Measurements from ENCODE around the gene SLITRK5. TPM values are rescaled to one million over a fixed set of nuclear protein-coding genes. Genes with fewer than 3 reads are reported as not detected.

The SLITRK5 gene, protein sequence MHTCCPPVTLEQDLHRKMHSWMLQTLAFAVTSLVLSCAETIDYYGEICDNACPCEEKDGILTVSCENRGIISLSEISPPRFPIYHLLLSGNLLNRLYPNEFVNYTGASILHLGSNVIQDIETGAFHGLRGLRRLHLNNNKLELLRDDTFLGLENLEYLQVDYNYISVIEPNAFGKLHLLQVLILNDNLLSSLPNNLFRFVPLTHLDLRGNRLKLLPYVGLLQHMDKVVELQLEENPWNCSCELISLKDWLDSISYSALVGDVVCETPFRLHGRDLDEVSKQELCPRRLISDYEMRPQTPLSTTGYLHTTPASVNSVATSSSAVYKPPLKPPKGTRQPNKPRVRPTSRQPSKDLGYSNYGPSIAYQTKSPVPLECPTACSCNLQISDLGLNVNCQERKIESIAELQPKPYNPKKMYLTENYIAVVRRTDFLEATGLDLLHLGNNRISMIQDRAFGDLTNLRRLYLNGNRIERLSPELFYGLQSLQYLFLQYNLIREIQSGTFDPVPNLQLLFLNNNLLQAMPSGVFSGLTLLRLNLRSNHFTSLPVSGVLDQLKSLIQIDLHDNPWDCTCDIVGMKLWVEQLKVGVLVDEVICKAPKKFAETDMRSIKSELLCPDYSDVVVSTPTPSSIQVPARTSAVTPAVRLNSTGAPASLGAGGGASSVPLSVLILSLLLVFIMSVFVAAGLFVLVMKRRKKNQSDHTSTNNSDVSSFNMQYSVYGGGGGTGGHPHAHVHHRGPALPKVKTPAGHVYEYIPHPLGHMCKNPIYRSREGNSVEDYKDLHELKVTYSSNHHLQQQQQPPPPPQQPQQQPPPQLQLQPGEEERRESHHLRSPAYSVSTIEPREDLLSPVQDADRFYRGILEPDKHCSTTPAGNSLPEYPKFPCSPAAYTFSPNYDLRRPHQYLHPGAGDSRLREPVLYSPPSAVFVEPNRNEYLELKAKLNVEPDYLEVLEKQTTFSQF
- 10.1 TPM for total RNA-seq

DNA sequence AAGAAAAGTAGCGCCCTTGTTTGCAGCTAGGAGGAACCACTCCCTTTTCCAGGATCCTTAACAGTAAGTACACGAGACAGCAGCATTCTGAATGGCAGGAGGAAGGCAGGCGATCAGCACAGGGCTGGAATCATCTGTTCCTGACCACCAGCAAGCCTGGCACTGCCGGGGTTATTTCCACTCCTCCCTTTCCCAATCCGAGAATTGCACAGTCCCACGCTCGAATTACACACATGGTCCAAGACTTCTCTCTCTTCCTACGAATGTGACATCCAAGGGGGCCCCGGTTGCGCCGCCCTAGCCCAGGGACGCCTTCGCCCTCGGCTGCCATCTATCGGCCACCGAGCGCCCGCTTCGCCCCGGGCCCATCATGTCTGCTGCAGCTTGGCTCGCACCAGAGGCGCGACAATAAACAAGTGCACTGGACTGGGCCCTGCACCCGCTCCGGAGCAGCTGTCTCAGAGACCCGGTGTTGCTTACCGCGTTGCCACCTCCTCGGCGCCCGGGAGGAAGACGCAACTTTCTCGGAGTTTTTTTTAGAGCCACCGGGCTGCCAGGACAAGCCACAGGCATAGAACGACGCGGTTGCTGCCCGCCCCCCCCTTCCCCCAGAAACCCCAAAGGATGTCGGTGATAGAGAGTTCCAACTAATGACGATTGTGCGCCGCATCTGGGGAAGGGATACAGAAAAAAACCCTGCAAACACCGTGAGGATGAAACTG, at the start of gene SLITRK5:
Gene SLITRK5 (plus strand): TSS at position 341 of the 722 bp plus-strand sequence. CDS start 4,018 bp downstream, outside the sequence.
- intact Hi-C loops (cut with DNase I) = no loop called here
- ATAC-seq = peak; percentile 92
- peak; percentile 89 for DNase-seq (ENCODE audit: low spot score)

DNA sequence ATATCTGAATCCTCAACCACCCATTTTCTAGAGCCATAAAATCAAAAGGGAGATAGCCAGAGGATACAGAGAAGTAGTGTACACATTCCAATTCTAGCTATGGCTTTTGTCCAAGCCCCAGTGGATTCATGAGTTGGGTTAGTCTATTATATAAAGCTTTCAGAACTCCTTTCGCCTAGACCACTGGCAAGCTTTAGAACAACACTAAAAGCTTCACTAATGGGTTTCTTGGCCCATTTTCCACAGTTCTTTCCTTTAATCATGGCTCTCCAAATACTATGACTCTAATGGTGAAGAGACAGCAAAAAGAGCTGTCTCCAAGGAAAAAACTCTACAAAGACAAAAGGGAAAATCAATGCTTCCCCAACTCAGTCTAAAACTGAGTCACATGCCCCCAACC, 48.2 kb upstream of the SLITRK5 start:
- no peak for ATAC-seq
- no peak for DNase-seq (ENCODE audit: low spot score)
- intact Hi-C loops (cut with DNase I) = no loop called here

DNA sequence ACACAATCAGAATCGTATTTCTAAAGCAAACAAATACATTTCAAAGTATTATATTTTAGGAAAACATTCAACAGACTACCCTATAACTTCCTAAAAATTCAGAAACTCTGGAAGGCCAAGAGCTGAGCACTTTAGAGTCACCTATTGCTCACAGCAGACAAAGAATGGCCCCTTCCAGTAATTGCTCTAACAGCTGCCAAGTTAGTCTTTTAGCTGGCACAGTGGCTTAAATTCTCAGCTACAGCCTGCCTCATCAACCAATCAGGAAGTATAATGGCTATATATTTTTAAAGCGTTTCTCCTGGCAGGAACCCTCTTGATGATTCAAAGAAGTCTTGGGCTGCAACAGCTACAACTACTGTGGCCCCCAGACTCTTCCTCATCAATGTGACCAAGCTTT, 14.9 kb upstream of the SLITRK5 start:
- DNase-seq (ENCODE audit: low spot score) = no peak
- intact Hi-C loops (cut with DNase I) = no loop called here
- ATAC-seq = no peak

DNA sequence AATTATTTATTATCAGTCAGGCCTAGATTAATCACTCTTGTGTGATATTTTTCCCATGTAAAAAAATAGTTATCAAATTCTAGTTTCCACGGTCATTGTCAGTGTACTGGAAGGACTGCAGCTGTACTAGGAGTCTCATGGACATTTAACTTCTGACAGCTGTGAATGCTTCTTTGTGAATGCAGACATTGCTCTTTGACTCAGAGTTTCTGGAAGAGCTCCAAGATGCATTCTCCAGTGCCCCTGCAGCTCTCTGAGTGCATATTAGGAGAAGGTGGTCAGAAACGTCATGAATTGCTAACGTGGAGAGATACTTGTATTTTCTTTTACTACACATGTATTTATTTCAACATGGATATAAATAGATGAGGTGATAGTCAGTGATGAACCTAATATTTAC, 9.7 kb upstream of the SLITRK5 start:
- no peak for DNase-seq (ENCODE audit: low spot score)
- no peak for ATAC-seq
- intact Hi-C loops (cut with DNase I) = no loop called here

DNA sequence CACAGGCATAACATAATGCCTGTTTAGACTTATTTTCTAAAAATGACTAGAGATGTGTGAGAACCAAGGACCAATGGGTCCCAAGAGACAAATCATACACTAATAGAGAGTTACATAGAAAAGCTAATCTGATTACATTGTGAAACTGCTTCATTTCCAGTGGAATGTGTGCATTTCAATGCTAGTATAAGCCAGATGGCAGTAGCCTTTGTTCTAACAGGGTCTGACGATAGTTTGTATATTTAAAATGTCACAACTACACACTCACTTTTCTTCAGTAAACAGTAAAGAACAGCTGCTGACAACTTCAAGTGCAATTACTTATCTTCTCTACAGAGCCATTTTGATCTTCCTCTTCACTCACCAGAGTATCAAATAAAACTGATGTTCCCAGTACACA, 4.3 kb upstream of the SLITRK5 start:
- no peak for DNase-seq (ENCODE audit: low spot score)
- ATAC-seq = no peak
- intact Hi-C loops (cut with DNase I) = no loop called here

DNA sequence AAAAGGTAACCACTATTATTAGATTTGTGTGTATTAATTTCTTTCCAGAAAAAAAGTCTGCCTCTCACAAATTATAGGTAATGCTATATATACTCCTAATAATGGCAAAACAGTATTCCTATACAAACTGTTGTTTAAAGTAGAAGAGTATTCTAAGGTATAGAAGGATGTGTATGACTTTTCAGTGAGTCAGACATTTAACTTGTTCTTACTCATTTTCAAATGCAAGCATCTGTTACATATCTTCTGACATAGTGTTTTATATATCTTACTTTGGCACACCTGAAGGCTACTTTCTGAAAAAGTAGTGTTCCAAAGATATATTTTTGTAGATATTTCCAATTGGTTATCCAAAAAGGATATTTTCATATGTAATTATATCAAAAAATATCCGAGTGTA, 3.5 kb upstream of the SLITRK5 start:
- intact Hi-C loops (cut with DNase I) = no loop called here
- ATAC-seq (no peak), DNase-seq (ENCODE audit: low spot score) (no peak)

DNA sequence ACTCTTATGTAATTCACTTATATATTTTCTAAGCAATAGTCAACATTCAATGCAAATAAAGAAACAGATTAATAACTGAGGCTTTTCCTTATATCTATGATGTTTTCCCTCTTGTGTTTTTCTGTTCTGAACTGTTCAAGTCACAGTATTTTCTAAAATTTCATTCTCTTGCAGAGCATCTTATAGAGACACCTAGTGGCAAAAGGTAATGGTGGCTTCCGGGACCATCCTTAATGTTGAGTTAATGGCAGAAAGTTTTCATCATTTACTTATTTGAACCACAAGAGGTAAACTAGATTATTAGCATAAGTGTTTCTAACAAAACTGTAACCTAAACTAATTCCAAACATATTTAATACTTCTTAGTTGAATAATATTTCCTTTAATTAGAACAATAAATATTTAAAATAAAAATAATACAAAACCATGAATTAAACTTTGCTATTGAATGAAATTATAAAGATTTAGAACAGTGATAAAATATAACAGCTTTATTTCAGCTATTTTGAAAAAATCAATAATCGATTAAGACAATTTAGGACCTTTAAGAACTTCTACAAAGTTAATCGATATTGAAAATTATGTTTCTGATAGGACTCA, 1.7 kb upstream of the SLITRK5 start:
- ATAC-seq (no peak), DNase-seq (ENCODE audit: low spot score) (no peak)
- intact Hi-C loops (cut with DNase I) = no loop called here

DNA sequence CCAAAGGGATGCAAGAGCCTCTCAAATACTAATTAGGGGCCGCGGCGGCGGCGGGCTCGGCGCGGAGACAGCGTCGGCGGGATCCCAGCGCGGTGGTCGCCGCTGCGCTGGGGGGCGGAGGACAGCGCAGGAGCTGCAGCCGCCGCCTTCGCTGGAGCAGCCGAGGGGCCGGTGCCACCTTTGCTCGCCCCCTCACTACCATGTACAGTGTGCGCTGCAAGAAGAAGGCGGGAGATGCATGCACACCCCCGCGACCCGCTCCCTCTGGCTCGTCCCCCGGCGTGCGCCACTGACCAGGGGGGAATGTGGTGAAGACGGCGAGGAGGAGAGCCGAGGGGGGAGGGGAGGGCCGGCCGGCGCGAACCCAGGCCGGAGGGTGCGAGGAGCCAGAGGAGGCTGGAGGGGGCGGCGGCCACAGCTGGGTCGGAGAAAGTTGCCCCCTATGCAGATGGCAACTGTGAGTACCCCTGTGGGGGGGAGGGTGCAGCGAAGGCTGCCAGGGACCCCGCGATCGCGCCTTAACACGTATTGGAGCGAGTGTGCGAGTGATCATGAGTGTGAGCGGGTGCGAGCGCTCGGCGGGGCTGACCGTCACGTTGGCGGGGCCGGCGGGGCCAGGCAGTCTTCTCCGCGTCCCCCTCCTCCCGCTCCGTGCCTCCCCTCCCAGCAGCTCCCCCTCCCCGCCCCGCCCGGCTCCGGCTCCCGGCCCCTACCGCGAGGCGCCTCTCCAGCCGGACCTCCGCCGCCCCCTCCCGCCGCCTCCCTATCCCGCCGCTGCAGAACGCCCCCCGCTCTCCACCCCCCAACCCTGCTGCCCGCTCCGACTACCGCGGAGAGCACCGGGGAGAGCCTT, 808 bp downstream of the SLITRK5 start:
- DNase-seq (ENCODE audit: low spot score) = peak; percentile 64
- intact Hi-C loops (cut with DNase I) = no loop called here
- peak; percentile 4 for ATAC-seq

DNA sequence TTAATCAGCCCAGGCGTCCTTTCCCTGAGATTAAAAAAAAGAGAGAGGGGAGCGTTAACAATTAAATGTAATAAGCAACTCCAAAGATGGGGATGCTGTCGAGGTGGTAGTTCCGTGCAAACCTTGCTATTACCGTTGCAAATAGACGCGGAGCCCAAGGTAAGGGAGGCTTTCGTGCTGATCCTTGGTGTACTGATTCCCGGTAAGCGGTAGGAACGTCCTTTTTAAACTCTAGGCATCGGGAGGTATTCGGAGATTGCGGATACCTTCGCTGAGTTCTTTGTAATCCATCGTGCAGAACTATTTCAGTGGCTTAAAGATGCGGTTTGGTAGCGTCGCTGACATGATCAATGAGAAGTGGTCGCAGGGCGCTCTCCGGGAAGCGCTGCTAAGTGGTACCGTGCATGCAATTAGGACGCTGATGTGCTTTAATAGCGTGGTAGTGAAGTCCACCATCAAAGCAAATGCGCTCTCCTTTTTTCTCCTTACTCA, 3.1 kb downstream of the SLITRK5 start:
- intact Hi-C loops (cut with DNase I) = no loop called here
- DNase-seq (ENCODE audit: low spot score) = no peak
- ATAC-seq = no peak

DNA sequence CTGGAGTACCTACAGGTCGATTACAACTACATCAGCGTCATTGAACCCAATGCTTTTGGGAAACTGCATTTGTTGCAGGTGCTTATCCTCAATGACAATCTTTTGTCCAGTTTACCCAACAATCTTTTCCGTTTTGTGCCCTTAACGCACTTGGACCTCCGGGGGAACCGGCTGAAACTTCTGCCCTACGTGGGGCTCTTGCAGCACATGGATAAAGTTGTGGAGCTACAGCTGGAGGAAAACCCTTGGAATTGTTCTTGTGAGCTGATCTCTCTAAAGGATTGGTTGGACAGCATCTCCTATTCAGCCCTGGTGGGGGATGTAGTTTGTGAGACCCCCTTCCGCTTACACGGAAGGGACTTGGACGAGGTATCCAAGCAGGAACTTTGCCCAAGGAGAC, 4.7 kb downstream of the SLITRK5 start:
- intact Hi-C loops (cut with DNase I) = no loop called here
- ATAC-seq = no peak
- no peak for DNase-seq (ENCODE audit: low spot score)

DNA sequence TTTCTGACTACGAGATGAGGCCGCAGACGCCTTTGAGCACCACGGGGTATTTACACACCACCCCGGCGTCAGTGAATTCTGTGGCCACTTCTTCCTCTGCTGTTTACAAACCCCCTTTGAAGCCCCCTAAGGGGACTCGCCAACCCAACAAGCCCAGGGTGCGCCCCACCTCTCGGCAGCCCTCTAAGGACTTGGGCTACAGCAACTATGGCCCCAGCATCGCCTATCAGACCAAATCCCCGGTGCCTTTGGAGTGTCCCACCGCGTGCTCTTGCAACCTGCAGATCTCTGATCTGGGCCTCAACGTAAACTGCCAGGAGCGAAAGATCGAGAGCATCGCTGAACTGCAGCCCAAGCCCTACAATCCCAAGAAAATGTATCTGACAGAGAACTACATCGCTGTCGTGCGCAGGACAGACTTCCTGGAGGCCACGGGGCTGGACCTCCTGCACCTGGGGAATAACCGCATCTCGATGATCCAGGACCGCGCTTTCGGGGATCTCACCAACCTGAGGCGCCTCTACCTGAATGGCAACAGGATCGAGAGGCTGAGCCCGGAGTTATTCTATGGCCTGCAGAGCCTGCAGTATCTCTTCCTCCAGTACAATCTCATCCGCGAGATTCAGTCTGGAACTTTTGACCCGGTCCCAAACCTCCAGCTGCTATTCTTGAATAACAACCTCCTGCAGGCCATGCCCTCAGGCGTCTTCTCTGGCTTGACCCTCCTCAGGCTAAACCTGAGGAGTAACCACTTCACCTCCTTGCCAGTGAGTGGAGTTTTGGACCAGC, 5.3 kb downstream of the SLITRK5 start:
- no peak for ATAC-seq
- no peak for DNase-seq (ENCODE audit: low spot score)
- intact Hi-C loops (cut with DNase I) = no loop called here

DNA sequence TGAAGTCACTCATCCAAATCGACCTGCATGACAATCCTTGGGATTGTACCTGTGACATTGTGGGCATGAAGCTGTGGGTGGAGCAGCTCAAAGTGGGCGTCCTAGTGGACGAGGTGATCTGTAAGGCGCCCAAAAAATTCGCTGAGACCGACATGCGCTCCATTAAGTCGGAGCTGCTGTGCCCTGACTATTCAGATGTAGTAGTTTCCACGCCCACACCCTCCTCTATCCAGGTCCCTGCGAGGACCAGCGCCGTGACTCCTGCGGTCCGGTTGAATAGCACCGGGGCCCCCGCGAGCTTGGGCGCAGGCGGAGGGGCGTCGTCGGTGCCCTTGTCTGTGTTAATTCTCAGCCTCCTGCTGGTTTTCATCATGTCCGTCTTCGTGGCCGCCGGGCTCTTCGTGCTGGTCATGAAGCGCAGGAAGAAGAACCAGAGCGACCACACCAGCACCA, 5.9 kb downstream of the SLITRK5 start:
- intact Hi-C loops (cut with DNase I) = no loop called here
- no peak for DNase-seq (ENCODE audit: low spot score)
- ATAC-seq = no peak

DNA sequence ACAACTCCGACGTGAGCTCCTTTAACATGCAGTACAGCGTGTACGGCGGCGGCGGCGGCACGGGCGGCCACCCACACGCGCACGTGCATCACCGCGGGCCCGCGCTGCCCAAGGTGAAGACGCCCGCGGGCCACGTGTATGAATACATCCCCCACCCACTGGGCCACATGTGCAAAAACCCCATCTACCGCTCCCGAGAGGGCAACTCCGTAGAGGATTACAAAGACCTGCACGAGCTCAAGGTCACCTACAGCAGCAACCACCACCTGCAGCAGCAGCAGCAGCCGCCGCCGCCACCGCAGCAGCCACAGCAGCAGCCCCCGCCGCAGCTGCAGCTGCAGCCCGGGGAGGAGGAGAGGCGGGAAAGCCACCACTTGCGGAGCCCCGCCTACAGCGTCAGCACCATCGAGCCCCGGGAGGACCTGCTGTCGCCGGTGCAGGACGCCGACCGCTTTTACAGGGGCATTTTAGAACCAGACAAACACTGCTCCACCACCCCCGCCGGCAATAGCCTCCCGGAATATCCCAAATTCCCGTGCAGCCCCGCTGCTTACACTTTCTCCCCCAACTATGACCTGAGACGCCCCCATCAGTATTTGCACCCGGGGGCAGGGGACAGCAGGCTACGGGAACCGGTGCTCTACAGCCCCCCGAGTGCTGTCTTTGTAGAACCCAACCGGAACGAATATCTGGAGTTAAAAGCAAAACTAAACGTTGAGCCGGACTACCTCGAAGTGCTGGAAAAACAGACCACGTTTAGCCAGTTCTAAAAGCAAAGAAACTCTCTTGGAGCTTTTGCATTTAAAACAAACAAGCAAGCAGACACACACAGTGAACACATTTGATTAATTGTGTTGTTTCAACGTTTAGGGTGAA, 6.6 kb downstream of the SLITRK5 start:
- ATAC-seq (peak; percentile 33), DNase-seq (ENCODE audit: low spot score) (peak; percentile 59)
- intact Hi-C loops (cut with DNase I) = no loop called here

DNA sequence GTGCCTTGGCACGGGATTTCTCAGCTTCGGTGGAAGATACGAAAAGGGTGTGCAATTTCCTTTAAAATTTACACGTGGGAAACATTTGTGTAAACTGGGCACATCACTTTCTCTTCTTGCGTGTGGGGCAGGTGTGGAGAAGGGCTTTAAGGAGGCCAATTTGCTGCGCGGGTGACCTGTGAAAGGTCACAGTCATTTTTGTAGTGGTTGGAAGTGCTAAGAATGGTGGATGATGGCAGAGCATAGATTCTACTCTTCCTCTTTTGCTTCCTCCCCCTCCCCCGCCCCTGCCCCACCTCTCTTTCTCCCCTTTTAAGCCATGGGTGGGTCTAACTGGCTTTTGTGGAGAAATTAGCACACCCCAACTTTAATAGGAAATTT, 7.2 kb downstream of the SLITRK5 start:
- intact Hi-C loops (cut with DNase I) = no loop called here
- ATAC-seq = no peak

DNA sequence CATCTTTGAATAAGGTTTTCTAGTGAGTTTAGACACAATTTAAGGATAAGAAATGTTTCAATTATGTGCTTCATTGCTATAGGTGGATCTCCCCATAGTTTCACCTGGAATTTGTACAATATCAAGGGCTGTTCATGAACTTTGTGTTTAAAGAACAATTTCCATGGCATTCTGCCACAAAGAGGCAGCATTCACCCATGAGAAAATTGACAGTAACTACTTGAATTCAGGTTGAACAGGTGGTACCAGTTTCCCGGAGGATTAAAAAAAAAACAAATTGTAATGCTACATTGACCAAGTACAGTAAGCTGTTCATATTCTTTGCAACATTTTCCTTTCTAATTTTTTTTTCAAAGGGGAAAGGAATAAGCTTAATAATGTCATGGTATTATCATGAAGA, 9.1 kb downstream of the SLITRK5 start:
- DNase-seq (ENCODE audit: low spot score) = no peak
- intact Hi-C loops (cut with DNase I) = no loop called here
- no peak for ATAC-seq

More for the DNA sequence above, 7.2 kb downstream of the SLITRK5 start:
- DNase-seq (ENCODE audit: low spot score) = no peak
